ENCODE data around the gene STX3. TPM values are rescaled to one million over a fixed set of nuclear protein-coding genes. Genes with fewer than 3 reads are reported as not detected.

STX3 gene
- total and polyA plus RNA-seq, 2 of the 4 experiments (the other 2 are of a cell fraction), result 5.0 to 5.4 TPM

DNA sequence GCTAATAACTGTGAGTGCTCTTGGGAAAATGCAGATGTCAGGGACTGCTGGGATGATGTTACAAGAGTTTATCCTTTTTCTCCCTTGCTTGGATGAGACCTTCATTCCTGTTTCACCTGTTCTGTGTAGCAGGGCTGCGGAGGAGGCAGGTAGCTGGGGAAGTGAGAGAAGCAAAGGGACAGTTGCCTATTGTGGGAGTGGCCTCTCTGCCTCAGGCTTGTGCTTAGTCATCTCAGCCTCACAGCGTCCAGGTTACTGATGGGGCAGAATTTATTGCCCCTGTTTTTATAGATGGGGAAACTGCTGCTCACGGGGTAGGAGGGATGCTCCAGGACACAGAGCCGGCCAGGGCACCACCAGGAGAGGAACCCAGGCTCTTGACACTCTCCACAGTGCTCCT is 1.7 kb downstream of the STX3 start:
- Histone ChIP-seq H3K4me1 (ENCODE audit: control insufficient read depth, insufficient read depth, low read length) (peaks cover 5% of the 10 kb centered on the region), H2AFZ (replicated peaks; ENCODE audit: low read length, poor library complexity) (peak overlapping the region; percentile 4), H4K5ac (ENCODE audit: low read depth, low read length) (no peak overlapping the region), H3K23ac (ENCODE audit: low read depth, low read length) (no peak overlapping the region), H3K4me3 (ENCODE audit: insufficient read depth, low read depth, low read length) (no peak overlapping the region), H3K79me1 (ENCODE audit: low read depth in 1 of 2, low read length in 2 of 2) (peaks cover 0 to 23% of the 10 kb centered on the region in 2 experiments; a peak in 3 of 4 replicates), H3K27ac (ENCODE audit: insufficient read depth, low read length) (no peak overlapping the region), H3K9ac (ENCODE audit: low read depth, low read length) (no peak overlapping the region), H3K9me3 (ENCODE audit: control insufficient read depth, insufficient read depth, low read length) (no peaks in the 10 kb centered on the region), H4K91ac (ENCODE audit: insufficient read depth, low read depth, low read length) (no peak overlapping the region), H4K20me1 (ENCODE audit: insufficient read depth, low read length) (peaks cover 9% of the 10 kb centered on the region; the same call in 1 of the 2 replicates), H3K9me1 (ENCODE audit: insufficient read depth, low read length) (peaks cover 5% of the 10 kb centered on the region; the same call in 1 of the 2 replicates), H2BK15ac (ENCODE audit: low read depth, low read length) (no peak overlapping the region), H2BK5ac (ENCODE audit: low read depth, low read length, poor library complexity, severe bottlenecking) (no peak overlapping the region), H3K56ac (ENCODE audit: extremely low read depth, insufficient read depth, low read length) (no peak overlapping the region), H3K18ac (ENCODE audit: low read depth, low read length) (no peak overlapping the region), H3K4me2 (ENCODE audit: low read depth, low read length) (no peak overlapping the region; the same call in 1 of the 2 replicates), H2AK5ac (ENCODE audit: low read depth, low read length) (no peak overlapping the region), H2AK9ac (replicated peaks; ENCODE audit: low read depth, low read length, poor library complexity) (no peak overlapping the region), H4K8ac (ENCODE audit: low read depth in 2 of 2, low read length in 2 of 2) (no peak overlapping the region), H3K36me3 (ENCODE audit: control insufficient read depth, insufficient read depth, low read length) (no peaks in the 10 kb centered on the region), H3K14ac (replicated peaks; ENCODE audit: low read depth, low read length) (no peak overlapping the region), H3K27me3 (ENCODE audit: control insufficient read depth, insufficient read depth, low read length) (no peaks in the 10 kb centered on the region), H2BK20ac (ENCODE audit: low read depth, low read length) (0 out of 2 replicates have a peak overlapping the region, but pooled peaks have one; percentile 16), H3K4ac (ENCODE audit: low read depth, low read length) (no peak overlapping the region), H2BK120ac (ENCODE audit: low read depth, low read length) (no peak overlapping the region)
- WGBS, 2 experiments (ENCODE audit: extremely low coverage in 2 of 2, insufficient read length in 1 of 2), result 20% methylated on average over 1 of the region's 4 CpGs; no CpG with 5 or more reads in 1 of the 2 experiments
- intact Hi-C loops (cut with micrococcal nuclease) (no loop called here), in situ Hi-C loops (cut with MboI; ENCODE audit: low sequenced_read_pairs) (loop anchor here (5.0 kb wide), 1 partner anchor 45 kb away; no protein-coding TSS in a partner anchor), dilution Hi-C loops (cut with HindIII; ENCODE audit: low sequenced_read_pairs, unreplicated experiment) (no loop called here)
- no TSS peak for BruUV-seq (replicated peaks)
- ATAC-seq (ENCODE audit: low read depth) (no peak), DNase-seq (peak; percentile 15)
- POLR2A ChIA-PET (ENCODE audit: unreplicated experiment), result no interaction called here
- CTCF ChIA-PET, result interaction anchor here (1.4 to 1.8 kb wide), 2 partner anchors 21 to 45 kb away, joined by 3 to 5 read pairs; no protein-coding TSS in a partner anchor
- TF ChIP-seq NFE2L2 (IDR thresholded peaks at IDR 0.05; ENCODE audit: low read depth, low read length), result 0 out of 2 replicates have a peak, but pooled peaks have one; percentile 9
- no peak for TF ChIP-seq MAFK (IDR thresholded peaks at IDR 0.05; ENCODE audit: low read depth, low read length)
- TF ChIP-seq BHLHE40 (IDR thresholded peaks at IDR 0.05; ENCODE audit: low read depth, low read length), result no peak
- no peak for TF ChIP-seq MXI1 (IDR thresholded peaks at IDR 0.05; ENCODE audit: borderline replicate concordance, low read depth, low read length)
- no peak for TF ChIP-seq CEBPB (IDR thresholded peaks at IDR 0.05; ENCODE audit: low read depth, low read length)
- TF ChIP-seq POLR2A (IDR thresholded peaks at IDR 0.05; ENCODE audit: low read depth, low read length), result no peak
- TF ChIP-seq RCOR1 (IDR thresholded peaks at IDR 0.05; ENCODE audit: insufficient replicate concordance, low read length), result no peak
